HG03066 (cell line): Measurements from ENCODE around the gene PHIP.
"Not testable (repeated sequence)": the region's sequence is repeated elsewhere in the genome, so short reads cannot be mapped to it uniquely, and the experiment has no call there.

Experiments
- ATAC-seq: cut with Tn5 transposase; IDR thresholded peaks from one replicate; pipeline ENCODE4 v1.9.1; 2021; ENCODE audit warnings: low read depth; ENCODE audit not compliant: unreplicated experiment

PHIP gene

DNA sequence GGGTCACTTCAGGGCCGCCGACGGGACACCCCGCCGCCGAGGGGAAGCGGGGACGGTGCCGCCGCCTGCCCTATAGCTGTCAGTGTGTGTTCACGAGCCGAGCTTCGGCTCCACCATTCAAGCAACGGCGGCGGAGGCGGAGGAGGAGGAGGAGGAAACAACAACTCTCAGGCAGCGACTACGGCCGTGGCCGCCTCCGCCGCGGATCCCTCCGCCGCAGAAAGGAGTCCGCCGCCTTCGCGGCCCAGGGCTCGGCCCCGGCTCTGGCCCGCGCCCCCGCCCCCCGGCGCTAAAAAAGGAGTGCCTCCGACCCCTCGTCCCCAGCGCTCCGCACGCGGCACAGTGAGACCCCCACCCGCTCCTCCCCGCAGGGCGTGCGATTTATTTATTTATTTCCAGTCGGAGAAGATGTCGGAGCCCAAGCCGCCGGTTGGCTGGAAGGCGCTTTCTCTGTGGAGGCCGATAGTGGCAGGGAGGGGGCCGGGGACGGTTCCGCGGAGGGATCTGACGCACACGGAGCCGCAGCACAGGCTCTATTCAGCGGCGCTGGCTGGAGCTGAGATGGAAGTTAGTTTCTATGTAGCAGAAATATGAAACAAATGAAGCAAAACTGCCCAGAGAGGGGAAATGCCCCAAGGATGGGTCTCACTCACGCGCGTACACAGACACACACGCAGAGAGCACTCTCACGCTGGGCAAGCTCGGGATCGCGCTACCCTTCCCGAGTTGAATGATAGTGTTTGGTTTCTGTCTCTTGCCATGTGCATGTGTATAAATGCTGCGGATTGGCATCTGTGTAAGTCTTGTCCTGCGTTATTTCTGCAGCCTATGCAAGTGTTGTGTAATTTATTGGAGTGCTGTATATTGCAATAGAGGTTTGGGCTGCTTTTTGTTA is at the start of gene PHIP:
PHIP (minus strand) TSS at position 180 of the 895 bp plus-strand sequence. CDS start 186 bp downstream, outside the sequence.
- ATAC-seq = peak; percentile 65

DNA sequence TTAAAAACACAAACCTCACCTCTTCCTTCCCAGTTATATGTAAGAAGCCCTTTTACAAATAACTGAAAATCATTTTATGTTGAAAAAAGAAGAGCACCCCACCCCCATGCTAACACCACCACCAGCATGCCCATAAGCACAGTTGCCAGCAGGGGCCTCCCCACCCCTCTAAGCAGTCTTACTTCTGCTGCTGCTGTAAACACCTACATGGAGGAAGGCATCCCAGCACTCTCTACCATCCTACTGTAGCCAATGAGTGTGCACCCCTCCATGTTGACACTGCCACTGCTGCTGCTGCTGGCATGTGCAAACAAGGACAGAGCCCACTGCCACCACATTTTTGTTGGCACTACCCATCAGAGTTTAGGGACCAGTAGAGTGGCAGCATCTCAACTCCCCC is 49.6 kb upstream of the PHIP start:
- no peak for ATAC-seq

DNA sequence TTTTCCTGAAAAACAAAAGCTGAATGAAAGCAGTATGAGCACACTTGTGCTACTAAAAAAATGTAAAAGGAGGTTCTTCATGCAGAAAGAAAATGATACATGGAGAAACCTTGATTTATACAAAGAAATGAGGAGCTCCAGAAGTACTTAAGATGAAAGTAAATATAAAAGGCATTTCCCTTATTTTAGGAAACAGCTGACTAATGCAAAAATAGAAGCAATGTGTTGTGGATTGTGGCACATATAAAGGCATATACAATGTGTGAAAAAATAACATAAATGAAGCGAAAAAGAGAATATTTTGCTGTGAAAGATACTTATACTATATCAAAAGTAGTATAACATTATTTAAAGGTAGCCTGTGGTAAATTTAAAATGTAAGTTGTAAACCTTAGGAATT is 41.2 kb upstream of the PHIP start:
- no peak for ATAC-seq

GRCh38 chr6:79117752-79118151 is 39.7 kb upstream of the PHIP start:
- ATAC-seq = no peak

DNA sequence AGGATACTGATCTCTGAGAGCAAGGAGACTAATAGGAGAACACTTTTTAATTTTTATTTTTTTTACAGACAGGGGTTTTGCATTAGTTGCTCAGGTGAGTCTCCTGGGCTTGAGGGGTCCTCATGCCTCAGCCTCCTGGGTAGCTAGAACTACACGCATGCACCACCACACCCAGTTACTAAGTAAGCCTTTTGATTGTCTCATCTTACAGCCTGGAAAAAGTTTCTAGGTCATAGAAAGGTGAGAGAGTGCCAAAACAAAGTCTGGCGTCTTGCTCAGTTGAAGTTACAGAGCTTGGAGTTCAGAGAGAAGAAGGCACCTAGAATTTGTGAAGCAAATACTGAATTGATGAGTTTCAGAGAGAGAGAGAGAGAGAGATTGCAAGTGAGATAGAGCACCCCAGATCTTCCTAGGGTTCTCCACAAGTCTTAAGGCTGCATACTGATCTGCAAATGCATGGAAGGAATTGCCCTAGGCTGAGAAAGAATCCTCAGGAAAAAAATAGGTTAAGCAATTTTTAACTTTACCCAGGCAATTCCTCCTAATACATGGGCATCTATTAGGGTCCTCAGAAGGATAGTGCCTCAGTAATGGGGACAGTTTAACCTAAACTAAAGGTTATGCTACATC is 37.6 kb upstream of the PHIP start:
- ATAC-seq = no peak

DNA sequence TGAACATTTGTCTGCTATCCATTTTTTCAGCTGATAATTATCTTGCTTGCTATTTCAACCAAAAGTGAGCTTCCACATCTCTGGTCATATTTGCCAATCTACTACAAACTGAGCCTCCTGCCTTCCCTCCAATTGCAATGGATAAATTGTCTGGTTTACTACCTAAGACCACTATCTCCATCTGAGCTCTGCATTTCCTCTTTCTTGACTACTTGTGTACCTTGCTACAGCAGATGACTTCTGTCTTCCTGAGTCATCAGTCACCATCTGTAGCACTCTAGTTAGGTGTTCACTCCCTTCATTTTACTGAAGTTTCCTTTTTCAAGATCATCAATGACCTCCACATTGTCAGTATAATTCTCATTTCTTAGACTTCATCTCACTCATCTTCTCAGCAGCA is 33.5 kb upstream of the PHIP start:
- ATAC-seq = no peak

DNA sequence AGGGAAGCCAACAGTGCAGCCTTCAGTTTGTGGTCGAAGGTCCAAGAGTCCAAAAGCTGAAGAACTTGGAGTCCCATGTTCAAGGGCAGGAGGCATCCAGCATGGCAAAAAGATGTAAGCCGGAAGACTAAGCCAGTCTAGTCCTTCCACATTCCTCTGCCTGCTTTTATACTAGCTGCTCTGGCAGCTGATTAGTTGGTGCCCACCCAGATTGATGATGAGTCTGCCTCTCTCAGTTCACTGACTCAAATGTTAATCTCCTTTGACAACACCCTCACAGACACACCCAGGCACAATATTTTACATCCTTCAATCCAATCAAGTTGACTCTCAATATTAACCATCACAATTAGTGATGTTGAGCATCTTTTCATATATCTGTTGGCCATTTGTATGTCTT is 23.1 kb upstream of the PHIP start:
- no peak for ATAC-seq

- no peak for ATAC-seq
Measured at GRCh38 chr6:79100304-79100703, 22.2 kb upstream of the PHIP start.

DNA sequence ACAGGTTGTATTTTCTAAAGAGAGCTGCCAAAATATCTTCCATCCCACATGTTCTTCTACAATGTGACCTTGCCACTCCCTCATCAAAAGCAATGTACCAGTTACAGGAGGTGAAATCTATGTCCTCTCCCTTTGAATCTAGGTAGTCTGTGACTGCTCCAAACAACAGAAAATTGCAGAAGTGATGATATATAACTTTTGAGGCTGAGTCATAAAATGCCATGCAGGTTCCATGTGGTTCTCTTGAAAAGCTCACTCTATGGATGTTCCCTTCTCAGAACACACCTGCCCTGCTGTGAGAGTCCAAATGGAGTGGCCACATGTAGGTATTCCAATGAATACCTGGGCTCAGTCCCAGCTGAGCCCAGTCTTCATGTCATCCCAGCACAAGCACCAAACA is 16.9 kb upstream of the PHIP start:
- ATAC-seq = no peak

DNA sequence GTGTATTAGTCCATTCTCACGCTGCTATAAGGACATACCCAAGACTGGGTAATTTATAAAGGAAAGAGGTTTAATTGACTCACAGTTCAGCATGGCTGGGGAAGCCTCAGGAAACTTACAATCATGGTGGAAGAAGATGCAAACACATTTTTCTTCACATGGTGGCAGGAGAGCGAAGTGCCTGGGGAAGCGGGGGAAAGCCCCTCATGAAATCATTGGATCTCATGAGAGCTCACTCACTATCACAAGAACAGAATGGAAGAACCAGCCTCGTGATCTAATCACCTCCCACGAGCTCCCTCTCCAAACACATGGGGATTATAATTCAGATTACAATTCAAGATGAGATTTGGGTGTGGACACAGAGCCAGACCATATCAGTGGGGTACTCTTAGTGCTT is 13.7 kb upstream of the PHIP start:
- ATAC-seq = not testable (repeated sequence)

DNA sequence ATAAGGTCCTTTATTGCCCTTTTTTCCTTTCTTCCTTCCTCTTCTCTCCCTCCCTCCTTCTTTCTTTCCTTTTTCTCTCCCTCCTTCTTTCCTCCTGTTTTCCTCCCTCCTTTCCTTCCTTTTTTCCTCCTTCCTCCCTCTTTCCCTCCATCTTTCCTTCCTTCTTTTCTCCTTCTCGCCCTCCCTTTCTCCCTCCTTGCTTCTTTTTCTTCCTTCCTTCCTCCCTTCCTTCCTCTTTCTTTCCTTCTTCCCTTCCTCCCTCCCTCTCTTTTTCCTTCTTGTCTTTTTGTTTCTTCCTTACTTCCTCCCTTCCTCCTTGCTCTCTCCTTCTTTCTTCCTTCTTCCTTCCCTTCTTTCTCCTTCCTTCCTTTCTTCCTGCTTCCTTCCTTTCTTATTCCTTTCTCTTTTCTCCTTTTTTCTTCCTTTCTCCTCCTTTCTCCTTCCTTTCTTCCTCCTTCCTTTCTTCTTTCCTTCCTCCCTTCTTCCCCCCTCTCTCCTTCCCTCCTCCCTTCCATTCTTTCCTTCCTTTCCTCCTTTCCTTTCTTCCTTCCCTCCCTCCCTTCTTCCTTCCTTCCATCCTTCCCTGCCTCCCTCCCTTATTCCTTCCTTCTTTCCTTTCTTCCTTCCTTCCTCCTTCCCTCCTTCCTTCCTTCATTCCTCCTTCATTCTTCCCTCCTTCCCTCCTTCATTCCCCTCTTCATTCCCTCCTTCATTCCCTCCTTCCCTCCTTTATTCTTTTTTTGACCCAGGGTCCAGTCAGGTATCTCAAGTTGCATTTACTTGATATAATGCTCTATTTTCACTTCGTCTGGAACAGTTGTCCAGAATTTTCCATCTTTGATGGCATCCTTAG is 11.7 kb upstream of the PHIP start:
- no peak for ATAC-seq

DNA sequence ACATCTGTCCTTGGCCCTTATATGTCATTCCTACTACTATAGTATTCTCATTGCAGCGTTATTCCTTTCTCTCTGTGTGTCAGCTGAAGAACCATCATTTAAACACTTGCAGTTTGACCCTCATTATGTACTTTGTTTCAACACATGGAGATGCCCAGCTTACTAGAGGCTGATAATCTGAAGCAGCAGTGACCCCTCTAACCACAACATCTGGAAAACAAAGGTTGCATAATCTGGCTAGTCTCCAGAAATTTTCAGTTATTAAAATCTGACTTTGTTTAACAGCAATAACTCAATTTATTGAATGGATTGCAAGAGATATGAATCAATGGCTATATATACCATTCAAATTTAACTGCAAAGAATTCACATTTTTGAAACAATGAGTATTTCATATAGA is 6.6 kb upstream of the PHIP start:
- no peak for ATAC-seq

- no peak for ATAC-seq
Measured at GRCh38 chr6:79082304-79082703, 4.2 kb upstream of the PHIP start.

- no peak for ATAC-seq
Measured at GRCh38 chr6:79081663-79082062, 3.6 kb upstream of the PHIP start.

GRCh38 chr6:79079561-79080041 is 1.5 kb upstream of the PHIP start:
- no peak for ATAC-seq

- ATAC-seq = peak; percentile 27
Measured at GRCh38 chr6:79077715-79078074, 359 bp downstream of the PHIP start.

DNA sequence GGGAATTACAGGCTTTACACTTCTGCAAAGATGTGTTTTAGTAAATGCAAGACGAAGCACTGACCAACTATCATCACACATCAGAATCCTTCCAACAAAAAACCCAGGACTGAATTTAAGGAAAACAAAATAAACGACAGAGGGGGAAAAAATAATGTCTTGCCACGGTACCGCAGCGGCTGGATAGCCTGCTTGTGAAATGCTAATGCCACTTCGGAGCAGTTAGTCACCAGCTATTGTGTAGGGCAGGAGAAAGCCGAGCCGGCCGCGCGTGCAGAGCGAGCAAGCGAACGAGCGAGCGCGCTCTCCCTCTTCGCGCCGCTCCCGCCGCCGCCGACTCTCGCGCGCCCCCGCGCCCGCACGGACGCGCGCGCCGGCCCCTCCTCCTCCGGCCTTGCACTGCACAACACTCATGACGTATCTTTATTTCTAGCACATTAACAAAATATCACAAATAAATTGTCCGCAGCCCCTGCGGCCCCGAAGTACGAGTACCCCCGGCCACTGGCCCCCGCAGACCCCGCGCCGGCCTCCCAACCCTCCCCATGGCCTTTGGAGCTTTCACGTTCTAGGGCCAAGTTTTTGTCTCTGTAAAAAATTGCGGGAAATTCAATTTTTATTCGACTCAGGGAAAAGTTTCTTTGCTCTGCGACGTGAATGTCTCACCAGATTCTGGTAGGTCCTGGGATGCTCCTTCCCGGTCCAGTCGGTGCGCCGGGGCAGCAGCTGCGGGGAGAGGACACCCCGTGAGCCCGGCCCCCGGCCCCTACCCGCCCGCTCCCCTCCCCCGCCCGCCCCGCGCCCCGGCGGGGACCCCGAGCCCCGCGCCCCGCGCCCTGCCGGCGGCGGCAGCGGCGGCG is 1.0 kb downstream of the PHIP start:
- peak; percentile 47 for ATAC-seq

DNA sequence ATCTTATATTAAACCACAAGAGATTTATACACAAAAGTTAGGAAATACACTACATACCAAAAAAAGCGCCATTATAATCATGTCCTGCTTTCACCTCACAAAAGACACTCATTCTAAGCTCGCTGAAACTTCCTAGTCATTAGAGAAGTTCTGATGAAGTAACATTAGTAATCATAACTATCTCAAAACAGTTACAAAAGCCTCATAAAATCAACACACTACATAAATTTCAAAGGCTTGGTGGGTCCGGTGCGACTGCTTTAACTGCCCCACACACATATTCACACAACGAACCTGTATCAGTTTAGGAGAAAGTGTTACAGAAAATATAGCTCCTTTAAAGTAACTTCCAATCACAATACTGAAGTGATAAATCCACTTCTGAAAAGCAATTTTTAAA is 1.9 kb downstream of the PHIP start:
- ATAC-seq = no peak

- ATAC-seq = no peak
Measured at GRCh38 chr6:79073888-79074287, 4.2 kb downstream of the PHIP start.

DNA sequence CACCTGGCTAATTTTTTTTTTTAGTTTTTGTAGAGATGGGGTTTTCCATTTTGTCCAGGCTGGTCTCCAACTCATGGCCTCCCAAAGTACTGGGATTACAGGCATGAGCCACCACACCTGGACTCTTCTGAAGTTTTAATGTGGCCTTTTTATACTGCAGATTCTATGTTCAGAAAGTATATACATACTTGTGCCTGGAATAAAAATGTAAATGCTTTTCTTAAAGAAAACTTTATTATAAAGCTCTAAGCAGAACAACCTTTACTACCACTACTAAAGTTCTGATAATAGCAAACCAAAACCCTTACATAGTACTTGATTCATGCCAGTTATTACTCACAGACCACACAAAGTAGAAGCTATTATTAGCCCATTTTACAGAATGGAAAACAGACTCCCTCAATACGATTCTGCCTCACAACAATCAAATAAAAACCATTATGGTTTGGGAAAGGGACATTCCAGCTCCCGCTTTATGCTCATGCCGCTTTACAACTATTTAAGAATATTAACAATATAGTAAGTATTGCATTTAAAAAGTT is 5.3 kb downstream of the PHIP start:
- ATAC-seq = no peak
